ENCODE data around the gene RIPOR2.

The RIPOR2 gene

GRCh38 chr6:24858177-24858653, 77.5 kb downstream of the RIPOR2 start:
- DNase-seq (ENCODE audit: insufficient read length, low spot score) (no peak), FAIRE-seq (peak; percentile 88)
- TF ChIP-seq TAF1 (IDR thresholded peaks at IDR 0.05; ENCODE audit: low read depth, low read length) (no peak), SPI1 (IDR thresholded peaks at IDR 0.05; ENCODE audit: low read depth, low read length) (peak; percentile 96)

GRCh38 chr6:24856901-24857670, 78.7 kb downstream of the RIPOR2 start:
- DNase-seq (ENCODE audit: insufficient read length, low spot score): no peak
- peak; percentile 50 for FAIRE-seq
- TF ChIP-seq POU2F2 (IDR thresholded peaks at IDR 0.05; ENCODE audit: low read depth, low read length) (no peak), POLR2A (IDR thresholded peaks at IDR 0.05; ENCODE audit: low read depth, low read length) (no peak), TAF1 (IDR thresholded peaks at IDR 0.05; ENCODE audit: low read depth, low read length) (no peak), SPI1 (IDR thresholded peaks at IDR 0.05; ENCODE audit: low read depth, low read length) (no peak), POLR2AphosphoS5 (IDR thresholded peaks at IDR 0.05; ENCODE audit: low read depth, low read length) (no peak), PAX5 (IDR thresholded peaks at IDR 0.05; ENCODE audit: insufficient read depth, low read length, severe bottlenecking) (no peak)

GRCh38 chr6:24856246-24856599, 79.5 kb downstream of the RIPOR2 start:
- DNase-seq (ENCODE audit: insufficient read length, low spot score): no peak
- FAIRE-seq: no peak

GRCh38 chr6:24855395-24856245, 80.1 kb downstream of the RIPOR2 start:
- FAIRE-seq (peak; percentile 76), DNase-seq (ENCODE audit: insufficient read length, low spot score) (peak; percentile 33)
- TF ChIP-seq POU2F2 (IDR thresholded peaks at IDR 0.05; ENCODE audit: low read depth, low read length) (no peak), TAF1 (IDR thresholded peaks at IDR 0.05; ENCODE audit: low read depth, low read length) (no peak), PAX5 (IDR thresholded peaks at IDR 0.05; ENCODE audit: insufficient read depth, low read length, severe bottlenecking) (no peak), POLR2A (IDR thresholded peaks at IDR 0.05; ENCODE audit: low read depth, low read length) (no peak), POLR2AphosphoS5 (IDR thresholded peaks at IDR 0.05; ENCODE audit: low read depth, low read length) (no peak), SPI1 (IDR thresholded peaks at IDR 0.05; ENCODE audit: low read depth, low read length) (no peak)

More at GRCh38 chr6:24856246-24856599, 79.5 kb downstream of the RIPOR2 start:
- TF ChIP-seq POLR2A (IDR thresholded peaks at IDR 0.05; ENCODE audit: low read depth, low read length) (no peak), TAF1 (IDR thresholded peaks at IDR 0.05; ENCODE audit: low read depth, low read length) (no peak), POU2F2 (IDR thresholded peaks at IDR 0.05; ENCODE audit: low read depth, low read length) (no peak), PAX5 (IDR thresholded peaks at IDR 0.05; ENCODE audit: insufficient read depth, low read length, severe bottlenecking) (no peak), SPI1 (IDR thresholded peaks at IDR 0.05; ENCODE audit: low read depth, low read length) (no peak), POLR2AphosphoS5 (IDR thresholded peaks at IDR 0.05; ENCODE audit: low read depth, low read length) (no peak)

GRCh38 chr6:24854077-24854666, 81.6 kb downstream of the RIPOR2 start:
- no peak for FAIRE-seq
- no peak for DNase-seq (ENCODE audit: insufficient read length, low spot score)
- TF ChIP-seq POU2F2 (IDR thresholded peaks at IDR 0.05; ENCODE audit: low read depth, low read length): no peak
- TF ChIP-seq TAF1 (IDR thresholded peaks at IDR 0.05; ENCODE audit: low read depth, low read length): no peak
- TF ChIP-seq POLR2AphosphoS5 (IDR thresholded peaks at IDR 0.05; ENCODE audit: low read depth, low read length): no peak
- no peak for TF ChIP-seq SPI1 (IDR thresholded peaks at IDR 0.05; ENCODE audit: low read depth, low read length)
- TF ChIP-seq POLR2A (IDR thresholded peaks at IDR 0.05; ENCODE audit: low read depth, low read length): no peak
- no peak for TF ChIP-seq PAX5 (IDR thresholded peaks at IDR 0.05; ENCODE audit: insufficient read depth, low read length, severe bottlenecking)

- no peak for DNase-seq (ENCODE audit: insufficient read length, low spot score)
- no peak for TF ChIP-seq PAX5 (IDR thresholded peaks at IDR 0.05; ENCODE audit: insufficient read depth, low read length, severe bottlenecking)
- no peak for TF ChIP-seq POLR2AphosphoS5 (IDR thresholded peaks at IDR 0.05; ENCODE audit: low read depth, low read length)
- TF ChIP-seq POU2F2 (IDR thresholded peaks at IDR 0.05; ENCODE audit: low read depth, low read length): no peak
- TF ChIP-seq TAF1 (IDR thresholded peaks at IDR 0.05; ENCODE audit: low read depth, low read length): no peak
- TF ChIP-seq SPI1 (IDR thresholded peaks at IDR 0.05; ENCODE audit: low read depth, low read length): no peak
- TF ChIP-seq POLR2A (IDR thresholded peaks at IDR 0.05; ENCODE audit: low read depth, low read length): no peak
- FAIRE-seq: no peak
Measured at GRCh38 chr6:24851086-24851485, 84.7 kb downstream of the RIPOR2 start.

GRCh38 chr6:24849713-24850112, 86.0 kb downstream of the RIPOR2 start:
- DNase-seq (ENCODE audit: insufficient read length, low spot score) (no peak), FAIRE-seq (no peak)
- TF ChIP-seq POLR2AphosphoS5 (IDR thresholded peaks at IDR 0.05; ENCODE audit: low read depth, low read length) (no peak), TAF1 (IDR thresholded peaks at IDR 0.05; ENCODE audit: low read depth, low read length) (no peak)

GRCh38 chr6:24848461-24848860, 87.3 kb downstream of the RIPOR2 start:
- DNase-seq (ENCODE audit: insufficient read length, low spot score): no peak
- TF ChIP-seq POU2F2 (IDR thresholded peaks at IDR 0.05; ENCODE audit: low read depth, low read length) (no peak), TAF1 (IDR thresholded peaks at IDR 0.05; ENCODE audit: low read depth, low read length) (no peak), POLR2A (IDR thresholded peaks at IDR 0.05; ENCODE audit: low read depth, low read length) (no peak), POLR2AphosphoS5 (IDR thresholded peaks at IDR 0.05; ENCODE audit: low read depth, low read length) (no peak), SPI1 (IDR thresholded peaks at IDR 0.05; ENCODE audit: low read depth, low read length) (no peak), PAX5 (IDR thresholded peaks at IDR 0.05; ENCODE audit: insufficient read depth, low read length, severe bottlenecking) (no peak)
- FAIRE-seq: peak; percentile 5

GRCh38 chr6:24847402-24847801, 88.4 kb downstream of the RIPOR2 start:
- DNase-seq (ENCODE audit: insufficient read length, low spot score) (no peak), FAIRE-seq (no peak)
- no peak for TF ChIP-seq POU2F2 (IDR thresholded peaks at IDR 0.05; ENCODE audit: low read depth, low read length)
- TF ChIP-seq TAF1 (IDR thresholded peaks at IDR 0.05; ENCODE audit: low read depth, low read length): no peak
- TF ChIP-seq POLR2AphosphoS5 (IDR thresholded peaks at IDR 0.05; ENCODE audit: low read depth, low read length): no peak
- no peak for TF ChIP-seq SPI1 (IDR thresholded peaks at IDR 0.05; ENCODE audit: low read depth, low read length)
- no peak for TF ChIP-seq PAX5 (IDR thresholded peaks at IDR 0.05; ENCODE audit: insufficient read depth, low read length, severe bottlenecking)
- no peak for TF ChIP-seq POLR2A (IDR thresholded peaks at IDR 0.05; ENCODE audit: low read depth, low read length)
